K562 (cell line): ENCODE data around the gene ANKFN1. TPM values are rescaled to one million over a fixed set of nuclear protein-coding genes. Genes with fewer than 3 reads are reported as not detected.

Experiments
- ATAC-seq: fragments of 200-7000 bp; cut with Tn5 transposase; 3 replicates; pipeline ENCODE4 v1.9.1; 2020; ENCODE audit warnings: moderate library complexity
- BruUV-seq: library from RNA; stranded (reverse); fragments of 400-500 nt; replicated peaks from 2 replicates; lab custom pipeline; 2021; lab: Mats Ljungman, UMichigan
- CTCF ChIA-PET: fragments of 300-600 bp; formaldehyde crosslinking; extraction: SDS; loops from one replicate; lab custom pipeline; 2021; ENCODE audit warnings: low intra/inter-chr PET ratio; lab: Yijun Ruan, JAX
- POLR2A ChIA-PET: fragments of 300-600, 350-650 bp; sonication (Branson Sonifier 250); formaldehyde crosslinking; extraction: SDS; loops from one replicate; lab custom pipeline; 2021; ENCODE audit warnings: antibody characterized with exemption, inconsistent platforms; lab: Yijun Ruan, JAX
- DNase-seq, 4 experiments: peaks; one replicate each; pipeline versions ENCODE4 v3.0.0 to v3.0.0-alpha.2; 2011 to 2018; ENCODE audit warnings: low spot score in 3 of 4, mixed read lengths in 3 of 4; ENCODE audit errors: extremely low read depth in 1 of 4
- FAIRE-seq: peaks from 2 replicates; lab custom pipeline; 2011; peaks lifted over from hg19 to GRCh38; lab: Jason Lieb, UNC
- H2AFZ ChIP-seq: 2 replicates; pipeline ENCODE4 v1.6.0; 2011; ENCODE audit warnings: low read depth, low read length, control low read depth, inconsistent platforms
- H3K27ac ChIP-seq: fragments of 200-600 bp; 3 replicates; pipeline ENCODE4 v1.8.0; 2011; ENCODE audit warnings: low read depth, mild to moderate bottlenecking, control low read depth, inconsistent platforms, low read length, moderate library complexity, mixed read lengths; ENCODE audit errors: extremely low read depth
- H3K27me3 ChIP-seq, 2 experiments: fragments of 300-600 bp in 1 of 2; 2 replicates in 1 of 2; 3 replicates in 1 of 2; pipeline versions ENCODE4 v1.6.0 to v1.8.0; 2011; ENCODE audit warnings: inconsistent platforms in 2 of 2, low read length in 2 of 2, mild to moderate bottlenecking in 1 of 2, mixed read lengths in 1 of 2, moderate library complexity in 1 of 2; ENCODE audit not compliant: control insufficient read depth in 2 of 2, insufficient read depth in 2 of 2
- H3K36me3 ChIP-seq: fragments of 300-600 bp; 3 replicates; pipeline ENCODE4 v1.8.0; 2011; ENCODE audit warnings: mild to moderate bottlenecking, low read length, inconsistent platforms; ENCODE audit not compliant: control insufficient read depth, insufficient read depth
- H3K4me1 ChIP-seq, 2 experiments: fragments of 200-600 bp in 1 of 2; replicated peaks in 1 of 2; 2 replicates in 1 of 2; 3 replicates in 1 of 2; pipeline versions ENCODE4 v1.5.1 to v1.8.0; 2011; ENCODE audit warnings: inconsistent platforms in 2 of 2, low read length in 2 of 2, mild to moderate bottlenecking in 1 of 2, mixed read lengths in 1 of 2, moderate library complexity in 1 of 2; ENCODE audit not compliant: control insufficient read depth in 2 of 2, insufficient read depth in 2 of 2
- H3K4me2 ChIP-seq: 2 replicates; pipeline ENCODE4 v1.6.1; 2011; ENCODE audit warnings: low read length, control low read depth, inconsistent platforms, mixed read lengths; ENCODE audit not compliant: insufficient read depth
- H3K4me3 ChIP-seq: fragments of 200-600 bp; sonication (generic), shearing (Covaris generic); 2 replicates; pipeline ENCODE4 v1.5.1; 2016; ENCODE audit warnings: control low read depth, inconsistent platforms
- H3K79me2 ChIP-seq: fragments of 200-600 bp; 3 replicates; pipeline ENCODE4 v1.8.0; 2011; ENCODE audit warnings: low read length, inconsistent platforms; ENCODE audit not compliant: control insufficient read depth, insufficient read depth
- H3K9ac ChIP-seq, 2 experiments: 2 replicates each; pipeline versions ENCODE4 v1.6.0 to v1.6.1; 2011; ENCODE audit warnings: low read depth in 2 of 2, low read length in 2 of 2, control low read depth in 1 of 2, inconsistent platforms in 1 of 2, mild to moderate bottlenecking in 1 of 2, mixed read lengths in 1 of 2; ENCODE audit not compliant: insufficient read depth in 1 of 2
- H3K9me1 ChIP-seq: one replicate; pipeline ENCODE4 v1.6.0; 2011; ENCODE audit warnings: inconsistent platforms, mild to moderate bottlenecking, low read length, moderate library complexity; ENCODE audit not compliant: control insufficient read depth, insufficient read depth
- H3K9me3 ChIP-seq: replicated peaks from 2 replicates; pipeline ENCODE4 v1.5.1; 2011; ENCODE audit warnings: low read depth, low read length, inconsistent platforms; ENCODE audit not compliant: control insufficient read depth, insufficient read depth
- H4K20me1 ChIP-seq: replicated peaks from 2 replicates; pipeline ENCODE4 v1.6.1; 2011; ENCODE audit warnings: low read length, inconsistent platforms, mixed read lengths; ENCODE audit not compliant: control insufficient read depth, insufficient read depth
- C11orf30 ChIP-seq: fragments of 450-650 bp; IDR thresholded peaks from 2 replicates; pipeline ENCODE4 v1.6.1; 2016; ENCODE audit warnings: low read depth, mild to moderate bottlenecking
- CUX1 ChIP-seq: fragments of 200-800 bp; sonication (Bioruptor generic); IDR thresholded peaks from 2 replicates; pipeline ENCODE4 v1.6.1; 2016; ENCODE audit warnings: missing genetic modification characterization, missing compliant biosample characterization
- DMBX1 ChIP-seq: fragments of 250-450 bp; sonication (Bioruptor Pico); IDR thresholded peaks from 2 replicates; pipeline ENCODE4 v1.8.0; 2022; ENCODE audit warnings: inconsistent platforms, mild to moderate bottlenecking, moderate library complexity, borderline replicate concordance
- MYC ChIP-seq, 2 experiments: fragments of 250-450 bp in 1 of 2; sonication (Bioruptor Pico) in 1 of 2; IDR thresholded peaks; 2 replicates each; pipeline versions ENCODE4 v1.5.1 to v1.6.1; 2012 to 2021; ENCODE audit warnings: low read depth in 2 of 2, borderline replicate concordance in 1 of 2, improper control_type of control experiment in 1 of 2, low read length in 1 of 2, mild to moderate bottlenecking in 1 of 2, moderate library complexity in 1 of 2
- NEUROD1 ChIP-seq: fragments of 150-350 bp; IDR thresholded peaks from 2 replicates; pipeline ENCODE4 v1.6.1; 2014; ENCODE audit warnings: borderline replicate concordance, low read length, low read depth; ENCODE audit not compliant: partially characterized antibody
- NR3C1 ChIP-seq: sonication (generic); formaldehyde crosslinking; IDR thresholded peaks from 2 replicates; pipeline ENCODE4 v1.8.1; 2022; ENCODE audit warnings: missing genetic modification reagents
- VEZF1 ChIP-seq: fragments of 200-800 bp; sonication (Bioruptor generic); IDR thresholded peaks from 2 replicates; pipeline ENCODE4 v1.6.1; 2017; ENCODE audit warnings: missing genetic modification characterization, missing compliant biosample characterization
- ZC3H11A ChIP-seq: IDR thresholded peaks from 2 replicates; pipeline ENCODE4 v1.6.1; 2012; ENCODE audit warnings: low read depth, low read length, improper control_type of control experiment
- ZFP36 ChIP-seq: fragments of 150-350 bp; IDR thresholded peaks from 2 replicates; pipeline ENCODE4 v1.6.1; 2018; ENCODE audit warnings: low read length, low read depth; ENCODE audit not compliant: partially characterized antibody
- ZNF282 ChIP-seq: sonication (generic); formaldehyde crosslinking; IDR thresholded peaks from 2 replicates; pipeline ENCODE4 v1.8.1; 2023; ENCODE audit warnings: missing genetic modification reagents
- ZNF76 ChIP-seq: fragments of 250-450 bp; sonication (Bioruptor Pico); IDR thresholded peaks from 2 replicates; pipeline ENCODE4 v1.4.0; 2020; ENCODE audit warnings: mild to moderate bottlenecking, moderate library complexity, borderline replicate concordance
- WGBS: fragments of 100-300 bp; shearing (Covaris generic); methylation state at CpG from one replicate; pipeline ENCODE4 v1.1.6; 2016; ENCODE audit warnings: low coverage, mixed read lengths; ENCODE audit not compliant: insufficient coverage; ENCODE audit errors: missing lambda C conversion rate; 5-methylcytosine and 5-hydroxymethylcytosine counted together
- in situ Hi-C: fragments of 300-500 bp; cut with MboI; formaldehyde crosslinking; loops from 4 replicates; pipeline ENCODE4 v1.15.0; 2018; ENCODE audit warnings: inconsistent platforms, mixed read lengths
- intact Hi-C: fragments of 100-400 bp; cut with micrococcal nuclease; formaldehyde crosslinking; loops from 2 replicates; pipeline ENCODE4 v1.14.2; 2022
- polyA plus RNA-seq, 8 experiments: library from polyadenylated mRNA; depleted of rRNA in 4 of 8; stranded (reverse) in 5 of 8; unstranded in 3 of 8; fragments of >200 nt; fragmentation: Nextera tagmentation in 2 of 8; fragmentation: Illumina TruSeq in 1 of 8; extraction: Ambion mirVana in 2 of 8; extraction: Trizol in 1 of 8; gene quantifications; 2 replicates each; pipeline versions ENCODE4 v1.2.1 to v1.2.3, GENCODE V29; 2011 to 2014; ENCODE audit warnings: inconsistent platforms in 1 of 8, missing spikeins in 1 of 8
- total RNA-seq, 7 experiments: library from RNA; depleted of rRNA in 6 of 7; stranded (reverse); fragments of >200 nt in 6 of 7; fragmentation: Illumina TruSeq in 2 of 7; extraction: Trizol in 2 of 7; gene quantifications; 2 replicates each; pipeline versions ENCODE4 v1.2.1 to v1.2.3, GENCODE V29; 2011 to 2021; ENCODE audit warnings: low replicate concordance in 1 of 7

ANKFN1 gene
- total and polyA plus RNA-seq, 9 of the 15 experiments (the other 6 are each of a cell fraction or from before 2014, with no cell fraction given), result 0.04 to 0.39 (median 0.15) TPM; not detected in 1

GRCh38 chr17:56222255-56222654, 69.0 kb downstream of the ANKFN1 start (continued):
- TF ChIP-seq CUX1 (CRISPR knock-in tag), result no peak
- TF ChIP-seq, all 486 proteins: peak for 8

GRCh38 chr17:56230660-56231059, 77.4 kb downstream of the ANKFN1 start:
- no peak overlapping the region for H2AFZ ChIP-seq
- ATAC-seq, result no peak
- CTCF ChIA-PET, result no interaction called here
- no peak for FAIRE-seq
- no peak overlapping the region for H3K27ac ChIP-seq
- no peaks in the 10 kb centered on the region for H3K9me3 ChIP-seq
- no peaks in the 10 kb centered on the region for H3K4me1 ChIP-seq
- 0% methylated on average over 4 of the region's 4 CpGs for WGBS
- H3K79me2 ChIP-seq, result no peaks in the 10 kb centered on the region
- DNase-seq, result no peak
- BruUV-seq, result no TSS peak
- no peaks in the 10 kb centered on the region for H3K36me3 ChIP-seq
- no peaks in the 10 kb centered on the region for H3K27me3 ChIP-seq
- intact Hi-C loops (no loop called here), in situ Hi-C loops (no loop called here)
- no peak overlapping the region for H3K9ac ChIP-seq
- no peaks in the 10 kb centered on the region for H3K9me1 ChIP-seq
- POLR2A ChIA-PET, result interaction anchor here (0.6 to 0.7 kb wide), 2 partner anchors 8 to 123 kb away, joined by 3 read pairs; no protein-coding TSS in a partner anchor
- no peak overlapping the region for H3K4me2 ChIP-seq
- no peaks in the 10 kb centered on the region for H4K20me1 ChIP-seq
- no peak overlapping the region for H3K4me3 ChIP-seq
- TF ChIP-seq C11orf30, result no peak
- TF ChIP-seq VEZF1 (CRISPR knock-in tag), result no peak
- no peak for TF ChIP-seq NEUROD1
- no peak for TF ChIP-seq ZC3H11A
- no peak for TF ChIP-seq NR3C1 (CRISPR knock-in tag)
- TF ChIP-seq DMBX1, result no peak
- TF ChIP-seq ZFP36, result no peak
- TF ChIP-seq ZNF282 (CRISPR knock-in tag), result no peak
- no peak for TF ChIP-seq MYC (IDR thresholded peaks at IDR 0.05; ENCODE audit: low read depth, low read length)
- TF ChIP-seq MYC (CRISPR knock-in tag; IDR thresholded peaks at IDR 0.05; ENCODE audit: borderline replicate concordance, low read depth), result no peak
- no peak for TF ChIP-seq ZNF76 (CRISPR knock-in tag)
